Amygdala (tissue), 56 donors: ENCODE results near the gene ZFP36L1.

ENCODE experiments used
- DNase-seq, 56 donors: peaks; one replicate each; lab custom pipeline; 2025; lab: John Stamatoyannopoulos, UW

The ZFP36L1 gene

GRCh38 chr14:68816943-68817430, 24.1 kb upstream of the ZFP36L1 start:
- no peak for DNase-seq

GRCh38 chr14:68816183-68816942, 23.5 kb upstream of the ZFP36L1 start:
- peak; percentile 41 to 95 (median 83) for DNase-seq

- peak in 1 of 56 donors; percentile 66 for DNase-seq
Observed at GRCh38 chr14:68815298-68816182, 22.7 kb upstream of the ZFP36L1 start.

DNA sequence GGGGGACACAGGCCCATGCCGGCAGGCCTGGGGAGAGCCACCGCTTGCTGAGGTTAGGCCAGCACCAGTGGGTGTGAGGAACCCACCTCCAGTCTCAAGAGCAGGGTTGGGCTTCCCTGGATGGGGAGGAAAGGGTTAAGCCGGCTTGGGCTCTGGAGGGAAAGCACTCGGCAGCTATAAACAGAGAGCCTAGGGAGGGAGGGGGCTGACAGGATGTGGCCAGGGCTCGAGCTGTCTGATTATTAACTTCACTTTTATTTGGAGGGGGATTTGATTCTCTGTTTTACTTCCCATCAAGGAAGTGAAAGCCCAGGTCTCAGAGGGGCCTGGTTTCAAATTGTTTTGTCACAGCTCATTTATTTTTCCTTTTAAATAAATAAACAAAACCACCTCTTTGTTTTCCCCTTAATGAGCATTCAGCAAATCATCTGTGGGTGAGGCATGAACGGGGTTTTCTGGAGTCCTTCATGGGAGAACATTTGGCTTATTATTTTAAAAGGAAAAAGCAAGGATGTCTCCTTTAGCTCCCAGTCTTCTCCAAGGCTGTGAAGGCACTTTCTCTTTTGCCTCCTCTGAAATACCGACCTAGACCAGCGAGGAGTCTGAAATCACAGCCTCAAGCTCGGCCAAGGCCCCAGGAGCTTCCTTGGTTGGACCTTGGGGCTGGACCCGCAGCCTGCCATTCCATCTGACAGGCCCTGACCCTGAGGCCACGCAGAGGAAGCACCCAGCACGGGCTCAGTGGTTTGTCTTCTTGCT, 21.9 kb upstream of the ZFP36L1 start:
- DNase-seq, result peak in 15 of 56 donors; percentile 14 to 55 (median 23)

GRCh38 chr14:68814238-68814538, 21.3 kb upstream of the ZFP36L1 start:
- DNase-seq, result no peak

- DNase-seq, result no peak
Observed at GRCh38 chr14:68813318-68813838, 20.5 kb upstream of the ZFP36L1 start.

DNA sequence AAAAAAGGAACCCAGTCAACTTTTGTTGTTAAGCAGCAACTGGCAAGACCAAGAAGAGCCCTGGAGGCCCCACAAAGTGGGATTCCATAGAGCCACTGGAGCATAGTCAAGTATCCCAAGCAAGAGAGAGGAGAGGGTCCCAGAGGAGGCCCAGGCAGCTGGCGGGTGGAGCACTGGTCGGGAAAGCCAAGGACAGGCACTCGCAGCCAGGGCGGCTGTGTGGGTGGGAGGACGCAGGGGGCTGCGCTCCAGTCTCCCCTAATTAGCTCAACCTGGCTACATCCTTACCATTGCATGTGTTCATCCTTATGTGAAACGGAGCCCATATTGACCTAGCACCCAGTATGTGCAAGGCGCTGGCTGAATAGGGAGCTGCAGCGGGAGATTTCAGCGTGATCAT, 18.3 kb upstream of the ZFP36L1 start:
- no peak for DNase-seq

- no peak for DNase-seq
Observed at GRCh38 chr14:68810173-68811153, 17.6 kb upstream of the ZFP36L1 start.

GRCh38 chr14:68809524-68809923, 16.7 kb upstream of the ZFP36L1 start:
- DNase-seq, result no peak

GRCh38 chr14:68808696-68809480, 16.0 kb upstream of the ZFP36L1 start:
- no peak for DNase-seq

DNA sequence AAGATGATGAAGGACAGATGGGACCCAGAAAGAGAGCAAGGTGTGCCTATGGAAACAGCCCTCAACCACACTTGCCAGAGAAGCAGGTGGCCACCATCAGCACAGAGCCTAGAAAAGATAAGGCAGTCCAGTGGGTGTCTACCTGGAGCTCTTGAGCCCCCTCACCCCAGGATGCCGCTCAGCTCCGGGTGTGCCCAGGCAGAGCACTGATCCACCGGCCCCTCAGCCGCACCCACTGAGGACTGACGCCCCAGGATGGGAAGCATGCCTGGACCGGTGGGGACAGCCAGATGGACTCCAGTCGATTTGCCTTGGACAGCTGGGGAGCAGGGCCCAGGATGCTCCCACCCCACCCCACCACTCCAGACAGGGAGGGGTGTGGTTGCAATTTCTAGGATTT, 15.1 kb upstream of the ZFP36L1 start:
- DNase-seq, result no peak

DNA sequence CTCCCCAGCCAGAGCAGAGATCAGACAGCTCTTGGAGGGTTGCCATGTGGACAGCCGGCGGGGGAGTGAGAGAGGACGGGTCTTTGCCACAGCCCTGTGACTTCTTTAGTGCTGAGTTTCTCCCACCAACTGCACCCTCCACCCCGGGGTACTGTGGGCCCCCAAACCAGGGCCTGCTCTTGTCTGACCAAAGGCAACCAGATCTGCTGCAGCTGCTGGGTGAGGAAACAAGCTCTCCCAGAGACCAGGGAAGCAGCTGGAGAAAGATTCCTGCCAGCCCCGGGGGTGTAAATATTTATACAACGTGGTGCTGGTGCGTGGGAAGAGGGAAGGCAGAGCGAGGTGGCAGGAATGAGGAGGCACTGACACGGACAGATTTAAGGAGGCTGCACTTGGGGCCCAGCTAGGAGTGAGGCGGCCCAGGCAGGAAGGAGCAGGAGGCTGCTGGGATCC, 14.3 kb upstream of the ZFP36L1 start:
- peak in 8 of 56 donors; percentile 18 to 60 (median 34) for DNase-seq

DNA sequence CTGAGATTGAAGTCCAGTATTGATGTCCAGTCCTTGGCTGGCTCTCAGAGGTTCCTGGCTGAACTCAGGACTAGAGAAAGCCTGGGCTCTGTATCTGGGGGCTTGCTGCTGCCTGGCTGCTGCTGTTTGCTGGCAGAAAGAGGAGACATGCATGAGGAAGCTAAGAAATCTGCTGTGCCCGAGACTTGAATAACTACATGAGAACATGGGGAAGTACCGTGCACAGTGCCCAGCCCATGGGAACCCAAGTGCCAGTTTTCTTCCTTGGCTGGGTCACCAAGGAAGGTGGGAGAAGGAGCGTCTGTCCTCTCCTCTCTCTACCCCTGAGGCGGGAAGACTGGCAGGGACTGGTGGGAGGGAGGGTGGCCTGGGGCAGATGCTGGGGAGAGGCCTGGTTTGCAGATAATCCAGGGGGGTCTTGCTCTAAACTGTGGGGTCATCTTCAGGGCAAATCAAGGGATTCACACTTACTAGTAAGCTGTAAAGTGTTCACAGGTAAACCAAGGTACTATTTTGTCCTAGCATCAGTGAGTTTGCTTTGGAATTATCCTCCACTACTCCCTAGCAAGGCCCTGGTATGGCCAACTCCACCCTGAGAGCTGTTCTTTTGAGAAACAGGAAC, 13.8 kb upstream of the ZFP36L1 start:
- DNase-seq, result peak in 1 of 56 donors; percentile 23

DNA sequence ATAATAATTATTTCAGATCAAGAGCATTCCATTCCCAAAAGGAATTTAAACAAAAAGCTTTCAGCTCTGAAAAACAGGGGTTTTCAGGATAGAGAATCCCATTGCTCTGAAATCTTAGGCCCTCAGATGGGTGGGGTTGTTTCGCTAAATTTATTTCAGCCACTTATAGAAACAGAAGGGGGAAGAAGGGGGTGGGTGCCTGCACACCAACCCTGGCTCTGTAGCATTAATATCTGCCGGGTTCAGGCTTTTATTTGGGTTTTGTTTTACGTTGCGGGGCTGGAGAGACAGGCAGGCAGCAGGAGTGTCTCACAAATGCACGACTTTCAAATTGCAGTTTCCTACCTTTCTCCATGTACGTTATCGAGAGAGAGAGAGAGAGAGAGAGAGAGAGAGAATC, 12.5 kb upstream of the ZFP36L1 start:
- no peak for DNase-seq

DNA sequence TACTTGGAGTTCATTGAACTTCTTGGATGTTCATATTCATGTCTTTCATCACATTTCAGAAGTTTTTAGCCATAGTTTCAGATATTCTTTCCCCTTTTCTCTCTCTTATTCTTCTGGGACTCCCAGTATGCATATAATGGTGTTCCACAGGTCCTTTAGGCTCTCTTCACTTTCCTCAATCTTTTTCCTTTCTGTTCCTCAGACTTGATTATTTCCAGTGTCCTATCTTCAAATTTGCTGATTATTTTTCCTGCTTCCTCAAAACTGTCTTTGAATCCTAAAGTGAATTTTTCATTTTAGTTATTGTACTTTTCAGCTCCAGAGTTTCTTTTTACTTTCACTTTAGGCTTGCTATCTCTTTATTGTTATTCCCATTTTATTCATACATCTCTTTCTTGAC, 8.8 kb upstream of the ZFP36L1 start:
- no peak for DNase-seq

- DNase-seq, result no peak
Observed at GRCh38 chr14:68800953-68801352, 8.1 kb upstream of the ZFP36L1 start.

GRCh38 chr14:68800390-68800789, 7.5 kb upstream of the ZFP36L1 start:
- no peak for DNase-seq

DNA sequence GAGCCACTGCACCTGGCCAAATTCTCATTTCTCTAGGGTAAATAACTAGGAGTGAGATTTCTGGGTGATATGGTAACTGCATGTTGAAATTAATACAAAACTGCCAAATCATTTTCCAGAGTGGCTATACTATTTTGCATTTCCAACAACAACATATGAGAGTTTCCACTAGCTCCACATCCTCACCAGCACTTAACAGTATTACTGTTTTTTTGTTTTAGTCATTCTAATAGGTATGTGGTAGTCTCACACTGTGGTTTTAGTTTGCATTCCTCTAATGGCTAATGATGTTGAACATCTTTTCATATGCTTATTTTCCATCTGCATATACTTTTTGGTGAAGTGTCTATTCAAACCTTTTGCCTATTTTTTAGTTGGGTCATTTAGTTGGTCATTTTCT, 5.8 kb upstream of the ZFP36L1 start:
- DNase-seq, result no peak
